Neural progenitor cell (in vitro differentiated cells): ENCODE data around the gene ECT2L. TPM values are rescaled to one million over a fixed set of nuclear protein-coding genes. Genes with fewer than 3 reads are reported as not detected.

Experiments
- DNase-seq: peaks from one replicate; pipeline ENCODE4 v3.0.0-alpha.2; 2016; ENCODE audit warnings: low spot score
- H2AFZ ChIP-seq: fragments of 200-600 bp; sonication (generic); replicated peaks from 2 replicates; pipeline ENCODE4 v1.6.1; 2016; ENCODE audit warnings: antibody characterized with exemption
- H3F3A ChIP-seq: fragments of 200-600 bp; sonication (generic); 2 replicates; pipeline ENCODE4 v1.6.1; 2016; ENCODE audit warnings: antibody characterized with exemption, low read depth
- H3K27ac ChIP-seq: fragments of 200-600 bp; sonication (generic); 2 replicates; pipeline ENCODE4 v1.5.1; 2016; ENCODE audit warnings: mild to moderate bottlenecking
- H3K27me3 ChIP-seq: fragments of 200-600 bp; sonication (generic); 2 replicates; pipeline ENCODE4 v1.6.1; 2016; ENCODE audit warnings: mild to moderate bottlenecking, moderate library complexity
- H3K36me3 ChIP-seq: fragments of 200-600 bp; sonication (generic); 2 replicates; pipeline ENCODE4 v1.5.1; 2016
- H3K4me1 ChIP-seq: fragments of 200-600 bp; sonication (generic); 2 replicates; pipeline ENCODE4 v1.6.1; 2016; ENCODE audit warnings: mixed run types
- H3K4me2 ChIP-seq: fragments of 200-600 bp; sonication (generic); 2 replicates; pipeline ENCODE4 v1.6.1; 2016
- H3K4me3 ChIP-seq: fragments of 200-600 bp; sonication (generic); 2 replicates; pipeline ENCODE4 v1.5.1; 2016
- H3K79me2 ChIP-seq: fragments of 200-600 bp; sonication (generic); 2 replicates; pipeline ENCODE4 v1.6.1; 2016; ENCODE audit warnings: low read depth
- H3K9ac ChIP-seq: fragments of 200-600 bp; sonication (generic); 2 replicates; pipeline ENCODE4 v1.6.1; 2016
- H3K9me3 ChIP-seq: fragments of 200-600 bp; sonication (generic); 2 replicates; pipeline ENCODE4 v1.5.1; 2016; ENCODE audit warnings: low read depth
- H4K20me1 ChIP-seq: fragments of 200-600 bp; sonication (generic); 2 replicates; pipeline ENCODE4 v1.6.1; 2016; ENCODE audit warnings: low read depth
- H3K27ac Mint-ChIP-seq: 3 replicates; pipeline ENCODE4 v1.8.0; 2021; ENCODE audit warnings: mixed read lengths
- H3K27me3 Mint-ChIP-seq: 2 replicates; pipeline ENCODE4 v1.8.0; 2022; ENCODE audit warnings: low read depth, mild to moderate bottlenecking, inconsistent platforms, moderate library complexity, mixed read lengths; ENCODE audit not compliant: insufficient read depth
- H3K36me3 Mint-ChIP-seq: 3 replicates; pipeline ENCODE4 v1.8.0; 2021; ENCODE audit warnings: mixed read lengths
- H3K4me1 Mint-ChIP-seq: 3 replicates; pipeline ENCODE4 v1.8.0; 2021; ENCODE audit warnings: mixed read lengths
- H3K4me3 Mint-ChIP-seq: 3 replicates; pipeline ENCODE4 v1.8.0; 2021; ENCODE audit warnings: mild to moderate bottlenecking, moderate library complexity, mixed read lengths
- H3K9me3 Mint-ChIP-seq: 3 replicates; pipeline ENCODE4 v1.8.0; 2020; ENCODE audit warnings: mixed read lengths
- EZH2 ChIP-seq: fragments of 200-600 bp; sonication (generic); IDR thresholded peaks from 2 replicates; pipeline ENCODE4 v1.6.1; 2017; ENCODE audit warnings: antibody characterized with exemption, mild to moderate bottlenecking, moderate library complexity
- EZH2phosphoT487 ChIP-seq: fragments of 200-600 bp; sonication (generic); IDR thresholded peaks from 2 replicates; pipeline ENCODE4 v1.6.1; 2017; ENCODE audit warnings: antibody characterized with exemption
- total RNA-seq: library from RNA; depleted of rRNA; stranded (reverse); fragments of >200 nt; gene quantifications from 2 replicates; pipeline ENCODE4 v1.2.3, GENCODE V29; 2015; ENCODE audit warnings: low replicate concordance
- TF ChIP-seq, protein P1 (sequence below): fragments of 200-600 bp; sonication (generic); IDR thresholded peaks from 2 replicates; pipeline ENCODE4 v1.5.1; 2017; ENCODE audit warnings: antibody characterized with exemption, mild to moderate bottlenecking

The ECT2L gene
- total RNA-seq, 1 donor from 2014 or later: not detected

DNA sequence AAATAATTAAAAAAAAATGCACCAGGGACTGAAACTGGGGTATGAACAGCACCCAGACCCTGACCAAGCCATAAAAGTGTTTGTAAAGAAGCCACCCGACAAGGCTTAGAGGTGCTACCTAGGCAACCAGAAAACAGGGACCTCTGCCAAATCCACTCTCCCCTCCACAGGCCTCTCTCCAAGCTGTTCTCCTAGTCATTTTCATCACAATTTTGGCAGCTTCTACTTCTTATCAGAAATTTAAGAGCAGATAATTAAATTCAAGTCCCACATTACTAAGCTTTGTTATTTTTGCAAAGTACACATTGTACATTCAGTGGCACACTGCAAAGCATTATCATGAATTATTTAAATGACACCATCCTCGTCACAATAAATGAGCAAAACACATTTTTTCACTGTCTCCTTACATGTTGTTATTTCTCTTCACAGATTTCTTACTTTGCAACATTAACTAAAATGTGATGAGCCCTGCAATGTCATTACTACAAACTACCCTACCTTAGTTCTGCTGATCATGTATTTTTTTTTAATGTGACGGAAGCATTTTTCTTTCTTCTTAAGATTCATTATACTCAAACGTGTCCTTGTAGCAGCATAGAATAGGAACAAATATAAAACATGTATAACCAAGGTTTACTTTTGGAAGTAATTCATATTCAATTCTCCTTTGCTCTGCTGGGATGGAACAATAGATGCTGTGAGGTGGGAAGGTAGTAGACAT, 38.1 kb downstream of the ECT2L start:
- Mint-ChIP-seq H3K4me3 (no peak overlapping the region), H3K27ac (no peak overlapping the region), H3K36me3 (no peaks in the 10 kb centered on the region), H3K9me3 (no peaks in the 10 kb centered on the region), H3K4me1 (peaks cover 9% of the 10 kb centered on the region), H3K27me3 (peaks cover 3% of the 10 kb centered on the region)
- TF ChIP-seq, protein P1, sequence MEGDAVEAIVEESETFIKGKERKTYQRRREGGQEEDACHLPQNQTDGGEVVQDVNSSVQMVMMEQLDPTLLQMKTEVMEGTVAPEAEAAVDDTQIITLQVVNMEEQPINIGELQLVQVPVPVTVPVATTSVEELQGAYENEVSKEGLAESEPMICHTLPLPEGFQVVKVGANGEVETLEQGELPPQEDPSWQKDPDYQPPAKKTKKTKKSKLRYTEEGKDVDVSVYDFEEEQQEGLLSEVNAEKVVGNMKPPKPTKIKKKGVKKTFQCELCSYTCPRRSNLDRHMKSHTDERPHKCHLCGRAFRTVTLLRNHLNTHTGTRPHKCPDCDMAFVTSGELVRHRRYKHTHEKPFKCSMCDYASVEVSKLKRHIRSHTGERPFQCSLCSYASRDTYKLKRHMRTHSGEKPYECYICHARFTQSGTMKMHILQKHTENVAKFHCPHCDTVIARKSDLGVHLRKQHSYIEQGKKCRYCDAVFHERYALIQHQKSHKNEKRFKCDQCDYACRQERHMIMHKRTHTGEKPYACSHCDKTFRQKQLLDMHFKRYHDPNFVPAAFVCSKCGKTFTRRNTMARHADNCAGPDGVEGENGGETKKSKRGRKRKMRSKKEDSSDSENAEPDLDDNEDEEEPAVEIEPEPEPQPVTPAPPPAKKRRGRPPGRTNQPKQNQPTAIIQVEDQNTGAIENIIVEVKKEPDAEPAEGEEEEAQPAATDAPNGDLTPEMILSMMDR: no peak
- no peak for DNase-seq
- Histone ChIP-seq H4K20me1 (no peaks in the 10 kb centered on the region), H2AFZ (no peak overlapping the region), H3K79me2 (no peaks in the 10 kb centered on the region), H3K9ac (no peak overlapping the region), H3K27ac (no peak overlapping the region), H3K4me3 (no peak overlapping the region), H3K4me2 (no peak overlapping the region), H3K4me1 (no peaks in the 10 kb centered on the region), H3K9me3 (no peaks in the 10 kb centered on the region), H3K27me3 (no peaks in the 10 kb centered on the region), H3K36me3 (no peaks in the 10 kb centered on the region), H3F3A (no peaks in the 10 kb centered on the region)

DNA sequence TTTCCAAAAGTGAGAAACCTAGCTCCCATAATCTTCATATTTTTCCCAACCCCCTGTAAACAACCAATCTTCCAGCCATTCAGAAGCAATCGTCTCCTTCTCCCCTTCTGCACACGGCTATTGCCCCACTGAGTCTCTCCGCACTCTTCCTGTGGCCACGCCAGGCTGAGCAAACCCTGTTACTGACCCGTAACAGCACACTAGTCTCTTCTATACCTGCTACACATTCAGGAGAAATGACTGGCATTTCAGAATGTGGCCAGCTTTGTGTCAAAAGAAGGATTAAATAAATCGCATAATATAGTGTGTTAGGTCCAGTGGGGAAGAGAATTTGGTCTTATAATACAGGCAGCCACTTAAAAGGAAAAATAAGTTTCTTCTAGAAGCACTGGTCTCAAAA, 41.4 kb downstream of the ECT2L start:
- H2AFZ ChIP-seq: peak overlapping the region; percentile 23
- peaks cover 5% of the 10 kb centered on the region for H3K4me1 ChIP-seq
- H3F3A ChIP-seq: peaks cover 17% of the 10 kb centered on the region
- Mint-ChIP-seq H3K36me3 (no peaks in the 10 kb centered on the region), H3K9me3 (no peaks in the 10 kb centered on the region), H3K27ac (peak overlapping the region; percentile 22), H3K27me3 (no peaks in the 10 kb centered on the region), H3K4me1 (peaks cover 9% of the 10 kb centered on the region), H3K4me3 (no peak overlapping the region)
- H3K9me3 ChIP-seq: peaks cover 9% of the 10 kb centered on the region
- H3K9ac ChIP-seq: no peak overlapping the region
- no peak overlapping the region for H3K4me2 ChIP-seq
- DNase-seq: no peak
- TF ChIP-seq, protein P1: no peak
- TF ChIP-seq EZH2: no peak
- TF ChIP-seq EZH2phosphoT487: no peak
- peaks cover 9% of the 10 kb centered on the region for H3K36me3 ChIP-seq
- no peak overlapping the region for H3K4me3 ChIP-seq
- H3K27ac ChIP-seq: no peak overlapping the region
- no peaks in the 10 kb centered on the region for H3K79me2 ChIP-seq
- H3K27me3 ChIP-seq: no peaks in the 10 kb centered on the region
- H4K20me1 ChIP-seq: no peaks in the 10 kb centered on the region

DNA sequence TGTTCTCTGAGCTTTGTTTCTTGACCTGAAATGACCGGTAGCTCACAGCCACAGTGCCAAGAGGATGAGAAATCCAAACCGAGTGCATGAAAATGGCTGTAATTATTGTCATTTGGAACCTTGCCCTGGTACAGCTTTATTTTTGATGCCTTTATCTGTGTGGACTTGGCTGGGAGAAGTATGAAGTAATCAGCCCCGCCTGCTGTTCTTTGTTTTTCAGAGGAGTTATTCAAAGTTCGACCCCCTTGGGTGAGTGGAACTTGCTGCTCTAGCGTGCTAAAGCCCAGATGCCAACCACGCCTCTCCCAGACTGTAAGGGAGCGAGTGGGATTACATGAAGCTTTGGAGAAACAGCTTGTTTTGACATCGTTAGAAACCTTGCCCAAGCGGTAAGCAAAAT, 48.3 kb downstream of the ECT2L start:
- H3K27me3 ChIP-seq: no peaks in the 10 kb centered on the region
- no peaks in the 10 kb centered on the region for H3K27me3 Mint-ChIP-seq
- no peaks in the 10 kb centered on the region for H3K36me3 Mint-ChIP-seq
- H3K4me1 Mint-ChIP-seq: peaks cover 4% of the 10 kb centered on the region
- TF ChIP-seq, protein P1: no peak
- TF ChIP-seq EZH2: no peak
- no peak overlapping the region for H3K4me3 ChIP-seq
- H3K9me3 ChIP-seq: peaks cover 9% of the 10 kb centered on the region
- H3K4me3 Mint-ChIP-seq: no peak overlapping the region
- no peak overlapping the region for H2AFZ ChIP-seq
- H3K9ac ChIP-seq: no peak overlapping the region
- H3K9me3 Mint-ChIP-seq: peaks cover 2% of the 10 kb centered on the region
- H3K79me2 ChIP-seq: no peaks in the 10 kb centered on the region
- H3K4me1 ChIP-seq: peaks cover 13% of the 10 kb centered on the region
- no peak overlapping the region for H3K27ac ChIP-seq
- H4K20me1 ChIP-seq: no peaks in the 10 kb centered on the region
- peaks cover 9% of the 10 kb centered on the region for H3K36me3 ChIP-seq
- H3K27ac Mint-ChIP-seq: no peak overlapping the region
- peak overlapping the region; percentile 39 for H3K4me2 ChIP-seq
- peak; percentile 70 for DNase-seq
- H3F3A ChIP-seq: peaks cover 23% of the 10 kb centered on the region
